ENCODE data around the gene CMTM4.

DNA sequence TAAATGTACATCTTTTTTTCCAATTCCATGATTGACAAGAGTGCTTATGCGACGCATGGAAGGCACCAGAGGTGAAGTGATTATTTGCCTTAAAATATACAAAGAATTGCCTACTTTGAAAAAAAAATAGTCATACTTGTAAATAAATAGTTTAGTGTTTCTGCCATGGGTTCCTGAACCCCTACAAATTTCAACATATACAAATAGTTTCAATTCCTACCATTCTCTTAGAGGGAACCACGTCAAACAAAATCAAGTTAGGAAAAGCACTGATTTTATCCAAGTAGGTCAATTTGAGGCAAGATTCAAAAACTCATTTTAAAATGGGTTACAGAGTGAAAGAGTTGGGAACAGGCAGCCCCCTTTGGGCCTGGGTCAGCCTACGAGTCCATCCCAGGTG is 80.4 kb downstream of the CMTM4 start:
- TF ChIP-seq TOX (CRISPR knock-in tag; IDR thresholded peaks at IDR 0.05; ENCODE audit: borderline replicate concordance) = no peak
- no peak for TF ChIP-seq ZNF70 (CRISPR knock-in tag; IDR thresholded peaks at IDR 0.05)
- TF ChIP-seq ZFP3 (CRISPR knock-in tag; IDR thresholded peaks at IDR 0.05) = no peak
